Measurements from ENCODE around the gene SERPINB1.
"Not testable (repeated sequence)": the region's sequence is repeated elsewhere in the genome, so short reads cannot be mapped to it uniquely, and the experiment has no call there.

SERPINB1 gene

GRCh38 chr6:2810092-2810671 is 31.5 kb downstream of the SERPINB1 start:
- no peak for DNase-seq

GRCh38 chr6:2809015-2809414 is 32.6 kb downstream of the SERPINB1 start:
- no peak for DNase-seq

GRCh38 chr6:2807342-2808090 is 34.1 kb downstream of the SERPINB1 start:
- no peak for DNase-seq

- DNase-seq: no peak
Observed at GRCh38 chr6:2806644-2807043, 35.0 kb downstream of the SERPINB1 start.

- no peak for DNase-seq
Observed at GRCh38 chr6:2805031-2805430, 36.6 kb downstream of the SERPINB1 start.

GRCh38 chr6:2804516-2804915 is 37.1 kb downstream of the SERPINB1 start:
- DNase-seq: no peak

- no peak for DNase-seq
Observed at GRCh38 chr6:2803731-2804429, 37.8 kb downstream of the SERPINB1 start.

- no peak for DNase-seq
Observed at GRCh38 chr6:2802521-2803060, 39.1 kb downstream of the SERPINB1 start.

- DNase-seq: not testable (repeated sequence)
Observed at GRCh38 chr6:2801687-2802086, 40.0 kb downstream of the SERPINB1 start.

GRCh38 chr6:2800552-2801316 is 40.9 kb downstream of the SERPINB1 start:
- no peak for DNase-seq

- peak; percentile 7 for DNase-seq
Observed at GRCh38 chr6:2799936-2800527, 41.6 kb downstream of the SERPINB1 start.

- no peak for DNase-seq
Observed at GRCh38 chr6:2798586-2799134, 43.0 kb downstream of the SERPINB1 start.

GRCh38 chr6:2797564-2798031 is 44.1 kb downstream of the SERPINB1 start:
- no peak for DNase-seq

- DNase-seq: no peak
Observed at GRCh38 chr6:2796861-2797260, 44.8 kb downstream of the SERPINB1 start.

- peak; percentile 9 for DNase-seq
Observed at GRCh38 chr6:2795956-2796355, 45.7 kb downstream of the SERPINB1 start.

- DNase-seq: no peak
Observed at GRCh38 chr6:2795162-2795561, 46.5 kb downstream of the SERPINB1 start.

- no peak for DNase-seq
Observed at GRCh38 chr6:2794171-2794730, 47.4 kb downstream of the SERPINB1 start.

- DNase-seq: peak; percentile 35
Observed at GRCh38 chr6:2793534-2794151, 48.0 kb downstream of the SERPINB1 start.

- no peak for DNase-seq
Observed at GRCh38 chr6:2792330-2793110, 49.1 kb downstream of the SERPINB1 start.

GRCh38 chr6:2791450-2791974 is 50.2 kb downstream of the SERPINB1 start:
- DNase-seq: no peak
